ENCODE data around the gene ST8SIA5. TPM values are rescaled to one million over a fixed set of nuclear protein-coding genes. Genes with fewer than 3 reads are reported as not detected.

The ST8SIA5 gene
- polyA plus RNA-seq, 3 donors, result not detected

GRCh38 chr18:46656326-46657114 is 100.3 kb downstream of the ST8SIA5 start:
- Histone ChIP-seq H4K20me1 (ENCODE audit: insufficient read depth, low read length) (no peaks in the 10 kb centered on the region), H3K9ac (ENCODE audit: insufficient read depth, low read length, poor library complexity, severe bottlenecking) (no peak overlapping the region), H2AFZ (ENCODE audit: insufficient read depth, low read depth, low read length, poor library complexity, severe bottlenecking) (no peak overlapping the region), H3K4me2 (replicated peaks; ENCODE audit: extremely low read depth, low read length, poor library complexity, severe bottlenecking) (no peak overlapping the region), H3K4me3 (replicated peaks in 1 of 3; ENCODE audit: low read depth in 2 of 3, low read length in 3 of 3) (no peak overlapping the region), H3K36me3 (replicated peaks in 1 of 2; ENCODE audit: control insufficient read depth in 1 of 2, insufficient read depth in 2 of 2, low read length in 2 of 2) (no peaks in the 10 kb centered on the region), H3K27ac (ENCODE audit: low read depth in 1 of 2, low read length in 2 of 2) (no peak overlapping the region), H3K27me3 (ENCODE audit: control insufficient read depth in 2 of 2, insufficient read depth in 2 of 2, low read length in 2 of 2) (no peaks in the 10 kb centered on the region), H3K4me1 (ENCODE audit: control insufficient read depth in 1 of 2, insufficient read depth in 2 of 2, low read length in 2 of 2) (no peaks in the 10 kb centered on the region), H3K79me2 (ENCODE audit: insufficient read depth, low read length) (no peaks in the 10 kb centered on the region), H3K9me3 (replicated peaks in 1 of 2; ENCODE audit: control insufficient read depth in 1 of 2, insufficient read depth in 1 of 2, low read length in 2 of 2) (no peaks in the 10 kb centered on the region)
- Mint-ChIP-seq H3K27ac (peak overlapping the region in 1 of 7 donors; percentile 52), H3K4me1 (no peaks in the 10 kb centered on the region), H3K9me3 (no peaks in the 10 kb centered on the region), H3K27me3 (ENCODE audit: low read depth in 3 of 3) (peaks cover 3 to 4% (median 3%) of the 10 kb centered on the region in 3 donors), H3K36me3 (no peaks in the 10 kb centered on the region), H3K4me3 (no peak overlapping the region)
- intact Hi-C loops (cut with micrococcal nuclease), result loop anchor here in 1 of 2 donors (10.0 kb wide), 1 partner anchor 102 kb away; no protein-coding TSS in a partner anchor
- no peak for TF ChIP-seq CTCF (IDR thresholded peaks at IDR 0.05)
- 93% methylated on average over 20 of the region's 27 CpGs for WGBS (ENCODE audit: insufficient coverage)
- DNase-seq, result no peak

- Mint-ChIP-seq H3K27ac (no peak overlapping the region), H3K4me1 (no peaks in the 10 kb centered on the region), H3K36me3 (no peaks in the 10 kb centered on the region), H3K27me3 (ENCODE audit: low read depth in 3 of 3) (peaks cover 2 to 6% (median 2%) of the 10 kb centered on the region in 3 donors), H3K4me3 (no peak overlapping the region), H3K9me3 (no peaks in the 10 kb centered on the region)
- H3K4me2 ChIP-seq (replicated peaks; ENCODE audit: extremely low read depth, low read length, poor library complexity, severe bottlenecking), result no peak overlapping the region
- H3K9ac ChIP-seq (ENCODE audit: insufficient read depth, low read length, poor library complexity, severe bottlenecking), result no peak overlapping the region
- no peak overlapping the region for H3K27ac ChIP-seq (ENCODE audit: low read depth in 1 of 2, low read length in 2 of 2)
- H2AFZ ChIP-seq (ENCODE audit: insufficient read depth, low read depth, low read length, poor library complexity, severe bottlenecking), result no peak overlapping the region
- H3K9me3 ChIP-seq (replicated peaks in 1 of 2; ENCODE audit: control insufficient read depth in 1 of 2, insufficient read depth in 1 of 2, low read length in 2 of 2), result no peaks in the 10 kb centered on the region
- no peaks in the 10 kb centered on the region for H3K79me2 ChIP-seq (ENCODE audit: insufficient read depth, low read length)
- H3K4me3 ChIP-seq (replicated peaks in 1 of 3; ENCODE audit: low read depth in 2 of 3, low read length in 3 of 3), result no peak overlapping the region
- intact Hi-C loops (cut with micrococcal nuclease), result loop anchor here in 1 of 2 donors (10.0 kb wide), 1 partner anchor 98 kb away; no protein-coding TSS in a partner anchor
- no peaks in the 10 kb centered on the region for H3K27me3 ChIP-seq (ENCODE audit: control insufficient read depth in 2 of 2, insufficient read depth in 2 of 2, low read length in 2 of 2)
- no peaks in the 10 kb centered on the region for H4K20me1 ChIP-seq (ENCODE audit: insufficient read depth, low read length)
- no peak for DNase-seq
- H3K4me1 ChIP-seq (ENCODE audit: control insufficient read depth in 1 of 2, insufficient read depth in 2 of 2, low read length in 2 of 2), result no peaks in the 10 kb centered on the region
- no peak for TF ChIP-seq CTCF (IDR thresholded peaks at IDR 0.05)
- no peaks in the 10 kb centered on the region for H3K36me3 ChIP-seq (replicated peaks in 1 of 2; ENCODE audit: control insufficient read depth in 1 of 2, insufficient read depth in 2 of 2, low read length in 2 of 2)
Measured at GRCh38 chr18:46652372-46652771, 104.5 kb downstream of the ST8SIA5 start.

All from CD14-positive monocyte (primary cell).